Ovary (tissue), 9 donors: ENCODE data around the gene ATP6V0E1. TPM values are rescaled to one million over a fixed set of nuclear protein-coding genes. Genes with fewer than 3 reads are reported as not detected.

ENCODE experiments used
- DNase-seq, 5 donors: peaks; one replicate each; pipeline ENCODE4 v3.0.0-alpha.2; 2019 to 2020
- H3K27ac ChIP-seq, 2 donors: fragments of 200-600 bp; one replicate each; pipeline versions ENCODE4 v1.5.1 to v1.8.0; 2019 to 2022
- H3K27me3 ChIP-seq: fragments of 200-600 bp; one replicate; pipeline ENCODE4 v1.8.0; 2022
- H3K36me3 ChIP-seq: fragments of 200-600 bp; sonication (generic); one replicate; pipeline ENCODE4 v1.5.1; 2019
- H3K4me1 ChIP-seq: one replicate; pipeline ENCODE4 v1.8.1; 2013; ENCODE audit warnings: mild to moderate bottlenecking, moderate library complexity; ENCODE audit not compliant: insufficient read depth
- H3K4me3 ChIP-seq: fragments of 200-600 bp; sonication (generic); one replicate; pipeline ENCODE4 v1.5.1; 2017
- H3K9me3 ChIP-seq, 2 donors: fragments of 200-600 bp in 1 of 2; sonication (generic) in 1 of 2; one replicate each; pipeline versions ENCODE4 v1.5.1 to v1.8.1; 2013 to 2019; ENCODE audit warnings: mild to moderate bottlenecking in 1 of 2, moderate library complexity in 1 of 2
- CTCF ChIP-seq, 3 donors: fragments of 450-650 bp in 2 of 3; fragments of 200-600 bp in 1 of 3; IDR thresholded peaks; one replicate each; pipeline versions ENCODE4 v1.5.1 to v1.8.0; 2016 to 2022; ENCODE audit warnings: antibody characterized with exemption in 3 of 3, mild to moderate bottlenecking in 1 of 3
- EP300 ChIP-seq: sonication (generic); formaldehyde crosslinking; IDR thresholded peaks from one replicate; pipeline ENCODE4 v1.6.1; 2017; ENCODE audit warnings: antibody characterized with exemption
- POLR2A ChIP-seq: fragments of 450-650 bp; IDR thresholded peaks from one replicate; pipeline ENCODE4 v1.6.1; 2017; ENCODE audit warnings: antibody characterized with exemption, mild to moderate bottlenecking, moderate library complexity
- WGBS, 3 donors: extraction: QIAGEN DNeasy Blood & Tissue Kit in 1 of 3; methylation state at CpG; one replicate each; pipeline versions ENCODE4 v1.1.5 to v1.1.7; 2013 to 2017; 5-methylcytosine and 5-hydroxymethylcytosine counted together
- intact Hi-C, 4 donors: fragments of 100-400 bp; cut with DNase I; formaldehyde crosslinking; loops; one replicate each; pipeline versions ENCODE4 v1.11.0 to v1.15.1; 2022 to 2023
- polyA plus RNA-seq, 2 donors: library from polyadenylated mRNA; stranded (reverse); fragments of 200-250 nt in 1 of 2; fragments of 350-450 nt in 1 of 2; fragmentation: Illumina TruSeq in 1 of 2; extraction: RNeasy Lipid Tissue Mini Kit (QIAGEN cat#74804) in 1 of 2; gene quantifications; one replicate each; pipeline ENCODE4 v1.2.3, GENCODE V29; 2013 to 2014
- total RNA-seq, 7 donors: library from RNA; depleted of rRNA in 2 of 7; stranded (reverse); fragments of >200 nt in 2 of 7; fragmentation: NEBNext Ultra II Directional in 3 of 7; extraction: Animal tissue kit (Norgen Biotek cat#: 25700) in 3 of 7; gene quantifications; one replicate each; pipeline versions ENCODE4 v1.1.0 to v1.2.4, GENCODE V29; 2016 to 2023
- donor health status: DM: no; HTN: no; CAD: no; lungs with moderate emphysema.
- donor health status: DM: no; HTN: no; CAD: no.
- donor health status: Bipolar disorder and iron deficiency.
- donor health status: DM: yes; HTN: yes; CAD: no.
- donor health status: DM: no; HTN: no; CAD: no.
- donor health status: DM: yes; HTN: yes; CAD: no.

ATP6V0E1 gene
- total and polyA plus RNA-seq, 9 donors = 99.7 to 376 (median 164) TPM

- Histone ChIP-seq H3K4me1 (no peaks in the 10 kb centered on the region), H3K9me3 (no peaks in the 10 kb centered on the region), H3K27me3 (no peaks in the 10 kb centered on the region), H3K4me3 (no peak overlapping the region), H3K36me3 (no peaks in the 10 kb centered on the region), H3K27ac (no peak overlapping the region)
- DNase-seq = no peak
- intact Hi-C loops = no loop called here
- WGBS, 3 donors = 9 to 23% (median 18%) methylated on average over 4 of the region's 4 CpGs
- TF ChIP-seq POLR2A = no peak
- TF ChIP-seq EP300 = no peak
- no peak for TF ChIP-seq CTCF (IDR thresholded peaks at IDR 0.05)
These were observed 31.5 kb upstream of the ATP6V0E1 start for GRCh38 chr5:172952034-172952511.

GRCh38 chr5:172953776-172954675, 29.5 kb upstream of the ATP6V0E1 start:
- Histone ChIP-seq H3K4me3 (no peak overlapping the region), H3K9me3 (no peaks in the 10 kb centered on the region), H3K27me3 (no peaks in the 10 kb centered on the region), H3K36me3 (no peaks in the 10 kb centered on the region), H3K27ac (no peak overlapping the region), H3K4me1 (peaks cover 2% of the 10 kb centered on the region)
- TF ChIP-seq CTCF (IDR thresholded peaks at IDR 0.05) (no peak), EP300 (no peak)
- 52 to 58% (median 55%) methylated on average over 15 of the region's 15 CpGs for WGBS, 3 donors
- DNase-seq = no peak
- intact Hi-C loops = no loop called here

GRCh38 chr5:172954751-172955159, 28.8 kb upstream of the ATP6V0E1 start:
- H3K4me1 ChIP-seq = peaks cover 2% of the 10 kb centered on the region
- H3K36me3 ChIP-seq = no peaks in the 10 kb centered on the region
- 77 to 82% (median 78%) methylated on average over 8 of the region's 8 CpGs for WGBS, 3 donors
- H3K9me3 ChIP-seq = no peaks in the 10 kb centered on the region
- H3K4me3 ChIP-seq = no peak overlapping the region
- no peak overlapping the region for H3K27ac ChIP-seq
- intact Hi-C loops = loop anchor here in 1 of 4 donors (5.0 kb wide), 1 partner anchor 847 kb away; no protein-coding TSS in a partner anchor
- TF ChIP-seq EP300 = no peak
- TF ChIP-seq CTCF (IDR thresholded peaks at IDR 0.05) = no peak
- TF ChIP-seq POLR2A = no peak
- H3K27me3 ChIP-seq = no peaks in the 10 kb centered on the region
- DNase-seq = peak in 1 of 5 donors; percentile 12

DNA sequence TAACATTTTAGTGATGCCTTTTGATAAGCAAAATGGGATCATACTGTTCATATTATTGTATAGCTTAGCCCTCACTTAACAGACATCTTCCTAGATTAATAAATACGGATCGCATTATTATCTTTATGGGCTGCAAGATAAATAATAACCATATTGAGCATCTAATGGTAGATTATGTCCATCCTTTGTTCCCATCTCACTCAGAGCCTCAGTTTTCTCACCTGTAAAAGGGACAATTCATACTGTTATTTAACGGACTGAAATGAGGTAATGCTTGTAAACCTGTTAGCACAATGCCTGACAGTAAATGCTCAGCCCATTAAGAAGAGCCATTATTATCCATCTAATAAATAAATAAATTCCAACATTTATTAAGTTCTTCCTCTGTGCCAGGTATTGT, 27.3 kb upstream of the ATP6V0E1 start:
- no peak overlapping the region for H3K4me3 ChIP-seq
- TF ChIP-seq EP300 = no peak
- TF ChIP-seq CTCF (IDR thresholded peaks at IDR 0.05) = no peak
- TF ChIP-seq POLR2A = no peak
- H3K27ac ChIP-seq = no peak overlapping the region
- 67 to 74% (median 72%) methylated on average over 3 of the region's 3 CpGs for WGBS, 3 donors
- no peaks in the 10 kb centered on the region for H3K27me3 ChIP-seq
- DNase-seq = no peak
- intact Hi-C loops = loop anchor here in 1 of 4 donors (5.0 kb wide), 1 partner anchor 849 kb away; no protein-coding TSS in a partner anchor
- no peaks in the 10 kb centered on the region for H3K9me3 ChIP-seq
- peaks cover 10% of the 10 kb centered on the region for H3K4me1 ChIP-seq
- no peaks in the 10 kb centered on the region for H3K36me3 ChIP-seq
